OCI-LY1 (cell line): ENCODE results near the gene EFNB3.

Source experiments
- EZH2 ChIP-seq: fragments of 200-600 bp; sonication (generic), shearing (Covaris generic); IDR thresholded peaks from 2 replicates; pipeline ENCODE4 v1.8.0; 2017; ENCODE audit warnings: borderline replicate concordance, mixed run types, mild to moderate bottlenecking, antibody characterized with exemption, low read length, moderate library complexity, mixed read lengths
- TF ChIP-seq, protein P1 (sequence below): fragments of 200-600 bp; sonication (generic), shearing (Covaris generic); IDR thresholded peaks from 2 replicates; pipeline ENCODE4 v1.5.1; 2017; ENCODE audit warnings: mild to moderate bottlenecking, antibody characterized with exemption, low read length, moderate library complexity, mixed read lengths

DNA sequence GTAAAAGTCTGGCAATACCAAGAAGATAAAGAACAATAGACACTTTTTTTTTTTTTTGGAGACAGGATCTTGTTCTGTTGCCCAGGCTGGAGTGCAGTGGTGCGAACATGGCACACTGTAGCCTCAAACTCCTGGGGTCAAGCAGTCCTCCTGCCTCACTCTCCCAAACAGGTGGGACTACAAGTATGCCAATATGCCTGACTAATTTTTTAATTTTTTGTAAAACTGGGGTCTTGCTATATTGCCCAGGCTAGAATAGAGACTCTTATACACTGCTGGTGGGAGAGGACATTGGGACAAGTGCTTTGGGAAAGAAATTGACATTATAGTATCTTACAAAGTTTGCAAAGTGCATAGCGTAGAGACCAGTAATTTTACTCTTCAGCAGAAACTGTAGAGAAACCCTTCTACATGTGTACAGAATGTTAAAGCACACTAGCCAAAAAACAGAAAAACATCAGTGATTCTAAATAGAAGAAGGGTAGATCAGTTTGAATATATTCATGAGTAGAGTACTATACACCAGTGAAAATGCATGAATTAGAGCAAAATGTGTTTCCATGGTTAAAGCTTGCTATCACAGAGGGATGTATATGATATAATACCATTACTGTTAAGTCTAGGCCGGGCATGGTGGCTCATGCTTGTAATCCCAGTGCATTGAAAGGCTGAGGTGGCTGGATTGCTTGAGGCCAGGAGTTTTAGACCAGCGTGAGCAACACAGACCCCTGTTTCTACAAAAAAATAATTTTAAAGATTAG lies 7.0 kb upstream of the EFNB3 start:
- TF ChIP-seq EZH2, result no peak
- TF ChIP-seq, protein P1, sequence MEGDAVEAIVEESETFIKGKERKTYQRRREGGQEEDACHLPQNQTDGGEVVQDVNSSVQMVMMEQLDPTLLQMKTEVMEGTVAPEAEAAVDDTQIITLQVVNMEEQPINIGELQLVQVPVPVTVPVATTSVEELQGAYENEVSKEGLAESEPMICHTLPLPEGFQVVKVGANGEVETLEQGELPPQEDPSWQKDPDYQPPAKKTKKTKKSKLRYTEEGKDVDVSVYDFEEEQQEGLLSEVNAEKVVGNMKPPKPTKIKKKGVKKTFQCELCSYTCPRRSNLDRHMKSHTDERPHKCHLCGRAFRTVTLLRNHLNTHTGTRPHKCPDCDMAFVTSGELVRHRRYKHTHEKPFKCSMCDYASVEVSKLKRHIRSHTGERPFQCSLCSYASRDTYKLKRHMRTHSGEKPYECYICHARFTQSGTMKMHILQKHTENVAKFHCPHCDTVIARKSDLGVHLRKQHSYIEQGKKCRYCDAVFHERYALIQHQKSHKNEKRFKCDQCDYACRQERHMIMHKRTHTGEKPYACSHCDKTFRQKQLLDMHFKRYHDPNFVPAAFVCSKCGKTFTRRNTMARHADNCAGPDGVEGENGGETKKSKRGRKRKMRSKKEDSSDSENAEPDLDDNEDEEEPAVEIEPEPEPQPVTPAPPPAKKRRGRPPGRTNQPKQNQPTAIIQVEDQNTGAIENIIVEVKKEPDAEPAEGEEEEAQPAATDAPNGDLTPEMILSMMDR, result no peak
